Endothelial cell of hepatic sinusoid (primary cell): ENCODE results near the gene RCAN1.

ENCODE experiments used
- in situ Hi-C: cut with HindIII; loops from 2 replicates; pipeline ENCODE4 v1.10.0; 2017; ENCODE audit warnings: low sequenced_read_pairs

Gene RCAN1

DNA sequence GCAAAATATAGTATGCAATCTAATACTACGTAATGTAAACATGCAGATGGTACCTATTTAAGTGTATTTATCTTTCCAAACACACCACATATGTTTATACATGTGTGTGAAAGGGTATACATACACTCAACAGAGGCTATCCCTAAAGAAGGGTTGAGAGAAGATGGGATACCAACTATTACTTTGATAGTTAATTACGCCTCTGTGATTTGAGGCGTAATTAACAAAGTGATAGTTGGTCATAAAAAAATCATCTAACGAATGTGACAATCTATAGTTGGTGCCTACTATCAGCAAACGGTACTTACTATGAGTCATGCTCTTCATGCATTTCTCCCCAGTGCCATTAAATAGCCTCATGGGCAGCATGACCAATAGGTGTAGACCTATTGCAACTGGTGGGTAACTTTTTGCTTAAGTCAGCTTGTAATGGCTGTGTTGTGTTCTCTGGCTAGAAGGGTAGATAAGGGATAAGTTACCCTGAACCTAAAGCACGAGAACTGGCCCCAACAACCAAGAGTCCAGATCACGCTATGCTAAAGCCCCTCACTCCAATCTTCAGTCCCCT lies 15.3 kb downstream of the RCAN1 start:
- in situ Hi-C loops, result no loop called here

DNA sequence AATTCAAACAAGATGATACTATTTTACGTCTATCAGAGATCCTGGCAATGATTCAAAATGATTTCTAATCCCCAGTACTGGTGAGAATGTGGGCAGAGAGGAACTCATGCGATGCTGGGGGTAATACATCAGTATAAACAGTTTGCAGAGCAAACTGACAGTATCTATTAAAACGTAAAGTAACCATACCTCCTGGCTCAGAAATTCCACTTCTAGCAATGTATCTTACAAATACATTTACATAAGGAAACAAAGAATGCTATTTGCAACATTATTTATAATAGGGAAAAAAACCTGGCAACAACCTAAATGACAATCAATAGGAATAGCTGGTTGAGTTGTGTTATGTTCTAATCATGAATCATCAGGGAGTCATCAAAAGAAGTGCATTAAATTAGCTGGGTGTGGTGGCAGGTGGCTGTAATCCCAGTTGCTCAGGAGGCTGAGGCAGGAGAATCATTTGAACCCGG lies 15.9 kb downstream of the RCAN1 start:
- in situ Hi-C loops, result no loop called here

GRCh38 chr21:34597406-34597805 lies 17.5 kb downstream of the RCAN1 start:
- in situ Hi-C loops, result no loop called here

GRCh38 chr21:34596561-34597271 lies 18.2 kb downstream of the RCAN1 start:
- in situ Hi-C loops, result no loop called here

- in situ Hi-C loops, result no loop called here
Measured at GRCh38 chr21:34595457-34595856, 19.5 kb downstream of the RCAN1 start.

- in situ Hi-C loops, result no loop called here
Measured at GRCh38 chr21:34594566-34595234, 20.2 kb downstream of the RCAN1 start.

DNA sequence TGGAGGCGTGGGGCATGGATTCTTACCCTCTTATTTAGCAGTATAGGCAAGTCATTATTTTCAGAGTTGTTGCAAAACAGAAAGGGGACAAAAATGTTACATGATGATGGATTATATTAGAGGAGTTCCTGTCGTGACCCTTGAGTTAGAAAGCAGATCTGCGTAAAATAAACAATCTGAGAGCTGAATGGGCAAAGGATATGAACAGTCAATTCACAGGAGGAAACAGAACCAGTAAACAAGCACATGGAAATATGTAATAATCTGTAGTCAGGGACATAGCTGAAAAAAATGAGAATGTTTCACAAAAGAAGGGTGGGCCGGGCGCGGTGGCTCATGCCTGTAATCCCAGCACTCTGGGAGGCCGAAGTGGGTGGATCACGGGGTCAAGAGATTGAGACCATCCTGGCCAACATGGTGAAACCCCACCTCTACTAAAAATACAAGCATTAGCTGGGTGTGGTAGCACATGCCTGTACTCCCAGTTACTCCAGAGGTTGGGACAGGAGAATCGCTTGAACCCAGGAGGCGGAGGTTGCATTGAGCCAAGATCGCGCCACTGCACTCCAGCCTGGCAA lies 20.9 kb downstream of the RCAN1 start:
- in situ Hi-C loops, result no loop called here

- in situ Hi-C loops, result no loop called here
Measured at GRCh38 chr21:34593423-34593822, 21.5 kb downstream of the RCAN1 start.

DNA sequence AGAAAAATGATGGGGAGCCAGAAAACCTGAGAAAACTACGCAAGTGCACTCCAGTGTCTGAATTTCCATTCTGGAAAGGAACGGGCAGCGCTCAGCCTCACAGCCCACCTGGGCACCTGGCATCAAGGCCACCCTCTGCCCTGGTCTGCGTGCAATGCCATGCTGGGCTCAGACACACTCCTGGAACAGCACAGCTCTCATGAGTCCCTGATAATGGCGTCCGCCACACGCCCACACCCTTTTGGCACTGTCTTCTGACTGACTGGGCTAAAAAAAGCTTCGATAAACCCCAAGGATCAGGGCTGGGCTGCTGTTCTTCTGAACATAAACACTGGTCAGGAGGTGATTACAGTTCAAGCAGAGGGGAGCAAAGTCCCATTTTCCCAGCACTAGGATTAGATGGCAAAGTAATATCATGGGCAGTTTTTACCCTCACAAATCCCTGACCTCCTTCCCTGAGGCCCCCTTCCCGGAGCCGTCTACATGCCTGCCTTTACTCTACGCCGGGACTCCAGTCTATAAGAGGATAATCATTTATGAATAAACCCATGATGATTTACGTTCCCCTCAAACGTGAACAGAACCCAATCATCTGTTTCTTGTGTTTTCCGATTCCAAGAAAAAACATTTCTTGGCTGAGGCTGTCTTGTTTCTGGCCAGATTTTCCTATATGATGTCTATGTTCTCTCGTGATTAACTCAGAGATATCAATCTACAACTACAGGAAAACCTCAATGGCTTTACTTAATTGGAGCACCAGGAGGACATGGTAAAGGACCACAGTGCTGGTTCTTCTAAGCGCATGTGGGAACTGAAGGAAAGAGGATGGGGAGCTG lies 22.6 kb downstream of the RCAN1 start:
- in situ Hi-C loops, result no loop called here

DNA sequence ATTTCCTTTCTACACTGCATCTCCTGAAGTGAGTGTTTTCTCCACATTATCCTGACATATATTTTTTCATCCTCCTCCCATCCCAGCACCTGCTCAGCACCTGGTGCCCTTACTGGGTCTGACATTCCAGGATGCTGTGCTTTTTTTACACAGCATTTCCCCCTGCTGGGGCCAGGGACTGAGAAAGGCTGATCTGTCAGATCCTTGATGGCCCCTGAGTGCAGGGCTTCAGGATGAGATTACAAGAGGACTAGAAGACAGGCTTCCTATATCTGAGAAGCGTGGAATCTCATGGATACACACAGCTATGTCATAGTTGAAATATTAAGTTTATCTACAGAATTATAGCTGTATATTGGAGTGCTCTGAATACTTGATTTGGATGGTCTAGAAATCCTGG lies 24.4 kb downstream of the RCAN1 start:
- in situ Hi-C loops, result no loop called here

DNA sequence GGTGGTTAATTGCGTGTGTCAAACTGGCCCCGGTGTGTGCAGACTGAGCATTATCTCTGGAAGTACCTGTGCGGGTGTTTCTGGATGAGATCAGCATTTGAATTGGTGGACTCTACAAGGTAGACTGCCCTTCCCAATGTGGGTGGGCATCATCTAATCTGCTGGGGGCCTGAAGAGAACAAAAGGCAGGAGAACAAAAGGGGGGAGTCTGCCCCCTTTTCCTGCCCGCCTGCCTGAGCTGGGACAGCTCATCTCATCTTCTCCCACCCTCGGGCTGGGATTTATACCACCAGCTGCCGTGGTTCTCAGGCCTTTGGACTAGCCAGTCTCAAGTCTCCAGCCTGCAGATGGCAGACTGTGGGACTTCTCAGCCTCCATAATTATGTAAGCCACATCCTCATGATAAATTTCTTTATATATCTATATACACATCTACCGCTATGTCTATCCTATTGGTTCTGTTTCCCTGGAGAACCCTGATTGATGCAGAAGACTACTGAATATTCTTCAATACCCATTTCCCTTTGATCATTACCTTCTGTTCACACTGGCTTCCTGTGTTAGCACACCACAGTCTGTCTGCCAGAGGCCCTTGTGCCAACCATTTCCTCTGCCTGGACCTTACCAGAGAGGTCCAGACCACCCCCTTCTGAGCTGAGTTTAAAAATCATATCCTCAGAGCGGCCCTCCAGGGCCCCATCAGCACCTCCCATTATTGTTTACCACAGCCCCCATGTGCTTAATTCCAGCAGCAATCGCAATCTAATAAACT lies 25.2 kb downstream of the RCAN1 start:
- in situ Hi-C loops, result no loop called here

- in situ Hi-C loops, result no loop called here
Measured at GRCh38 chr21:34583926-34584563, 30.9 kb downstream of the RCAN1 start.

GRCh38 chr21:34582506-34583150 lies 32.3 kb downstream of the RCAN1 start:
- in situ Hi-C loops, result no loop called here

- in situ Hi-C loops, result no loop called here
Measured at GRCh38 chr21:34580181-34580700, 34.7 kb downstream of the RCAN1 start.

- in situ Hi-C loops, result no loop called here
Measured at GRCh38 chr21:34579411-34579810, 35.5 kb downstream of the RCAN1 start.

- in situ Hi-C loops, result no loop called here
Measured at GRCh38 chr21:34576041-34576511, 38.8 kb downstream of the RCAN1 start.

- in situ Hi-C loops, result no loop called here
Measured at GRCh38 chr21:34574601-34575529, 40.0 kb downstream of the RCAN1 start.

DNA sequence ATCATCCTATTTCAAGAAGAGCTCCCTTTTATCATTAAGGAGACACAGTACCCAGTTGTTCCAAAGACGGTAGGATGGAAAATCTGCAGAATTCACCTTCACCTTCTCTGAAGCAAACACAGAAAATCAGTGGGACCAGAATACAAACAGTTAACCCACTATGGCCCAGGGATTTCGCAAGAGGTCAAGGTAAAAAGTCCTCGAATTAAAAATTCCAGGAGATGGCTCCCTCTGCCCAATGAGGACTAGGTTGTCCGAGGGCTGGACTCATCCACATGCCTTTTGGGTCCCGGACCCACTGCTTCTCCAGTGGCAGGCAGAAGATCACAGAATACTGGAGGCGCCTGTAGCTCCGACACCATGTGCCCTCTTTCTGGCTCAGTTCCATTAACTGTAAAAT lies 42.9 kb downstream of the RCAN1 start:
- in situ Hi-C loops, result no loop called here
